Measurements from ENCODE around the gene IVNS1ABP. TPM values are rescaled to one million over a fixed set of nuclear protein-coding genes. Genes with fewer than 3 reads are reported as not detected.

The IVNS1ABP gene
- total and polyA plus RNA-seq, 4 donors = 39.3 to 218 (median 114) TPM

- WGBS, 2 donors = 52 to 59% methylated on average over 4 of the region's 4 CpGs
- no peaks in the 10 kb centered on the region for H3K27me3 ChIP-seq (ENCODE audit: control insufficient read depth in 3 of 3, insufficient read depth in 3 of 3, low read length in 2 of 3)
These were observed 20.2 kb upstream of the IVNS1ABP start for GRCh38 chr1:185337246-185337645.

GRCh38 chr1:185334182-185334581, 17.1 kb upstream of the IVNS1ABP start:
- Histone ChIP-seq H3K9me3 (ENCODE audit: control insufficient read depth in 4 of 4, insufficient read depth in 3 of 4, low read length in 3 of 4) (no peaks in the 10 kb centered on the region), H3K9ac (ENCODE audit: insufficient read depth in 1 of 2, low read length in 2 of 2) (no peak overlapping the region), H3K27ac (ENCODE audit: low read depth in 1 of 2, low read length in 1 of 2) (no peak overlapping the region), H3K4me1 (ENCODE audit: control insufficient read depth in 5 of 5, insufficient read depth in 5 of 5, low read length in 5 of 5) (peaks cover 0 to 5% (median 0%) of the 10 kb centered on the region in 5 donors), H3K36me3 (ENCODE audit: control insufficient read depth in 4 of 4, insufficient read depth in 4 of 4, low read length in 4 of 4) (no peaks in the 10 kb centered on the region), H3K27me3 (ENCODE audit: control insufficient read depth in 3 of 3, insufficient read depth in 3 of 3, low read length in 2 of 3) (no peaks in the 10 kb centered on the region), H3K4me3 (no peak overlapping the region)
- 76 to 85% methylated on average over 4 of the region's 4 CpGs for WGBS, 2 donors
- peak in 1 of 3 donors; percentile 47 for DNase-seq
- TF ChIP-seq CTCF (IDR thresholded peaks at IDR 0.05; ENCODE audit: control extremely low read depth, extremely low read depth) = no peak
- ATAC-seq (ENCODE audit: insufficient read depth, low FRiP score) = no peak

More at GRCh38 chr1:185337246-185337645, 20.2 kb upstream of the IVNS1ABP start:
- DNase-seq (peak in 2 of 3 donors; percentile 54 to 77), ATAC-seq (ENCODE audit: insufficient read depth, low FRiP score) (no peak)
- Histone ChIP-seq H3K4me1 (ENCODE audit: control insufficient read depth in 5 of 5, insufficient read depth in 5 of 5, low read length in 5 of 5) (peaks cover 0 to 5% (median 0%) of the 10 kb centered on the region in 5 donors), H3K4me3 (no peak overlapping the region), H3K9me3 (ENCODE audit: control insufficient read depth in 4 of 4, insufficient read depth in 3 of 4, low read length in 3 of 4) (no peaks in the 10 kb centered on the region), H3K36me3 (ENCODE audit: control insufficient read depth in 4 of 4, insufficient read depth in 4 of 4, low read length in 4 of 4) (no peaks in the 10 kb centered on the region), H3K9ac (ENCODE audit: insufficient read depth in 1 of 2, low read length in 2 of 2) (no peak overlapping the region), H3K27ac (ENCODE audit: low read depth in 1 of 2, low read length in 1 of 2) (no peak overlapping the region)
- TF ChIP-seq CTCF (IDR thresholded peaks at IDR 0.05; ENCODE audit: control extremely low read depth, extremely low read depth) = no peak

GRCh38 chr1:185328255-185328654, 11.2 kb upstream of the IVNS1ABP start:
- no peaks in the 10 kb centered on the region for H3K9me3 ChIP-seq (ENCODE audit: control insufficient read depth in 4 of 4, insufficient read depth in 3 of 4, low read length in 3 of 4)
- no peak overlapping the region for H3K4me3 ChIP-seq
- no peak for DNase-seq
- ATAC-seq (ENCODE audit: insufficient read depth, low FRiP score) = no peak
- no peak overlapping the region for H3K9ac ChIP-seq (ENCODE audit: insufficient read depth in 1 of 2, low read length in 2 of 2)
- TF ChIP-seq CTCF (IDR thresholded peaks at IDR 0.05; ENCODE audit: control extremely low read depth, extremely low read depth) = no peak
- H3K27ac ChIP-seq (ENCODE audit: low read depth in 1 of 2, low read length in 1 of 2) = no peak overlapping the region
- WGBS, 2 donors = 28 to 70% methylated on average over 4 of the region's 4 CpGs
- no peaks in the 10 kb centered on the region for H3K4me1 ChIP-seq (ENCODE audit: control insufficient read depth in 5 of 5, insufficient read depth in 5 of 5, low read length in 5 of 5)
- H3K36me3 ChIP-seq (ENCODE audit: control insufficient read depth in 4 of 4, insufficient read depth in 4 of 4, low read length in 4 of 4) = no peaks in the 10 kb centered on the region
- no peaks in the 10 kb centered on the region for H3K27me3 ChIP-seq (ENCODE audit: control insufficient read depth in 3 of 3, insufficient read depth in 3 of 3, low read length in 2 of 3)

GRCh38 chr1:185325413-185325812, 8.4 kb upstream of the IVNS1ABP start:
- 29 to 34% methylated on average over 4 of the region's 4 CpGs for WGBS, 2 donors
- no peaks in the 10 kb centered on the region for H3K27me3 ChIP-seq (ENCODE audit: control insufficient read depth in 3 of 3, insufficient read depth in 3 of 3, low read length in 2 of 3)
- H3K9me3 ChIP-seq (ENCODE audit: control insufficient read depth in 4 of 4, insufficient read depth in 3 of 4, low read length in 3 of 4) = no peaks in the 10 kb centered on the region
- peak; percentile 58 for ATAC-seq (ENCODE audit: insufficient read depth, low FRiP score)
- H3K9ac ChIP-seq (ENCODE audit: insufficient read depth in 1 of 2, low read length in 2 of 2) = no peak overlapping the region
- peak; percentile 48 to 83 (median 58) for DNase-seq
- H3K4me3 ChIP-seq = no peak overlapping the region
- no peaks in the 10 kb centered on the region for H3K4me1 ChIP-seq (ENCODE audit: control insufficient read depth in 5 of 5, insufficient read depth in 5 of 5, low read length in 5 of 5)
- no peaks in the 10 kb centered on the region for H3K36me3 ChIP-seq (ENCODE audit: control insufficient read depth in 4 of 4, insufficient read depth in 4 of 4, low read length in 4 of 4)
- no peak for TF ChIP-seq CTCF (IDR thresholded peaks at IDR 0.05; ENCODE audit: control extremely low read depth, extremely low read depth)
- H3K27ac ChIP-seq (ENCODE audit: low read depth in 1 of 2, low read length in 1 of 2) = no peak overlapping the region

Data from lung (tissue), 12 donors.